PFSK-1 (cell line): ENCODE measurements around the gene MSRB1.

Source experiments
- POLR2AphosphoS5 ChIP-seq: IDR thresholded peaks from 2 replicates; pipeline ENCODE4 v1.6.1; 2012; ENCODE audit warnings: low read depth, mild to moderate bottlenecking, control low read depth, low read length, moderate library complexity
- REST ChIP-seq, 2 experiments: IDR thresholded peaks; 2 replicates each; pipeline versions ENCODE4 v1.6.1 to v1.8.0; 2011 to 2012; ENCODE audit warnings: low read depth in 2 of 2, low read length in 2 of 2, control low read depth in 1 of 2, inconsistent platforms in 1 of 2, mild to moderate bottlenecking in 1 of 2, moderate library complexity in 1 of 2; ENCODE audit not compliant: insufficient read depth in 1 of 2
- SIN3A ChIP-seq: IDR thresholded peaks from 2 replicates; pipeline ENCODE4 v1.6.1; 2012; ENCODE audit warnings: mild to moderate bottlenecking, low read length, moderate library complexity, borderline replicate concordance; ENCODE audit not compliant: insufficient read depth
- TAF1 ChIP-seq: IDR thresholded peaks from 2 replicates; pipeline ENCODE4 v1.6.1; 2012; ENCODE audit warnings: low read length, control low read depth, borderline replicate concordance; ENCODE audit not compliant: insufficient read depth

GRCh38 chr16:1966460-1966859 lies 23.5 kb upstream of the MSRB1 start, which contains the start of gene RNF151:
- TF ChIP-seq POLR2AphosphoS5 (no peak), SIN3A (no peak), TAF1 (no peak), REST (IDR thresholded peaks at IDR 0.05; ENCODE audit: insufficient read depth in 1 of 2, low read depth in 2 of 2, low read length in 2 of 2) (no peak)
